Measurements from ENCODE around the gene MRPL14. TPM values are rescaled to one million over a fixed set of nuclear protein-coding genes. Genes with fewer than 3 reads are reported as not detected.

The MRPL14 gene
- total and polyA plus RNA-seq, 10 of the 15 experiments (the other 5 are each of a cell fraction or from before 2014, with no cell fraction given), result 80.5 to 294 (median 122) TPM

- Histone ChIP-seq H2AFZ (ENCODE audit: control insufficient read depth, low read depth, low read length) (no peak overlapping the region), H3K79me2 (ENCODE audit: control insufficient read depth, insufficient read depth, low read length) (peaks cover 97% of the 10 kb centered on the region), H3K27me3 (replicated peaks in 1 of 2; ENCODE audit: control insufficient read depth in 2 of 2, insufficient read depth in 2 of 2, low read length in 1 of 2) (no peaks in the 10 kb centered on the region), H3K4me1 (ENCODE audit: control insufficient read depth, insufficient read depth, low read length) (peaks cover 31% of the 10 kb centered on the region), H3K9ac (ENCODE audit: control insufficient read depth, insufficient read depth, low read length) (no peak overlapping the region), H3K36me3 (ENCODE audit: control insufficient read depth in 2 of 2, insufficient read depth in 2 of 2, low read length in 1 of 2) (peaks cover 0 to 5% of the 10 kb centered on the region in 2 experiments; a peak in 1 of 4 replicates), H3K4me2 (ENCODE audit: control insufficient read depth, insufficient read depth) (no peak overlapping the region), H4K20me1 (ENCODE audit: control insufficient read depth, insufficient read depth) (peaks cover 11% of the 10 kb centered on the region), H3K9me3 (replicated peaks; ENCODE audit: control insufficient read depth, insufficient read depth, low read length) (no peaks in the 10 kb centered on the region), H3K4me3 (no peak overlapping the region), H3K27ac (ENCODE audit: control insufficient read depth, insufficient read depth) (no peak overlapping the region)
- ChIA-PET POLR2A (interaction anchor here (0.7 to 1.3 kb wide), 3 partner anchors 39 to 153 kb away, joined by 3 to 5 read pairs (median 4); no protein-coding TSS in a partner anchor), SMC1A (ENCODE audit: uncharacterized antibody, unreplicated experiment) (interaction anchor here (0.6 to 1.3 kb wide), 3 partner anchors 12 to 555 kb away, joined by 3 read pairs; partner anchors contain the start of gene HSP90AB1), CTCF (interaction anchor here (0.7 to 1.8 kb wide), 6 partner anchors 12 to 344 kb away, joined by 3 to 11 read pairs (median 4); no protein-coding TSS in a partner anchor), RAD21 (ENCODE audit: unreplicated experiment) (interaction anchor here (0.5 kb wide), 1 partner anchor 27 kb away, joined by 4 read pairs; no protein-coding TSS in a partner anchor)
- in situ Hi-C loops (cut with MboI) (no loop called here), intact Hi-C loops (cut with micrococcal nuclease; ENCODE audit: unreplicated experiment) (no loop called here)
- no TSS peak for BruUV-seq (replicated peaks)
- no peak for TF ChIP-seq BCL3 (IDR thresholded peaks at IDR 0.05; ENCODE audit: borderline replicate concordance, insufficient read depth, low read depth, low read length, poor library complexity, severe bottlenecking)
- TF ChIP-seq SMAD5 (IDR thresholded peaks at IDR 0.05; ENCODE audit: low read depth), result no peak
- no peak for TF ChIP-seq JUND (IDR thresholded peaks at IDR 0.05; ENCODE audit: low read depth, low read length)
- no peak for TF ChIP-seq FOXM1 (IDR thresholded peaks at IDR 0.05; ENCODE audit: low read depth, low read length)
- no peak for TF ChIP-seq E4F1 (IDR thresholded peaks at IDR 0.05; ENCODE audit: borderline replicate concordance, partially characterized antibody)
- no peak for TF ChIP-seq BHLHE40 (IDR thresholded peaks at IDR 0.05; ENCODE audit: borderline replicate concordance in 1 of 2, low read depth in 2 of 2, low read length in 1 of 2)
- no peak for TF ChIP-seq KAT2A (conservative IDR thresholded peaks at IDR 0.05; ENCODE audit: control insufficient read depth, low read depth, low read length)
- no peak for ATAC-seq
- no peak for FAIRE-seq
- no peak for DNase-seq (ENCODE audit: low read depth, low spot score)
- 89% methylated on average over 4 of the region's 4 CpGs for WGBS (ENCODE audit: insufficient coverage, insufficient replicate concordance, low lambda C conversion rate, missing lambda C conversion rate)
These were observed 6.4 kb downstream of the MRPL14 start for GRCh38 chr6:44120692-44121443.

All from GM12878 (cell line).